HCT116 (cell line): Measurements from ENCODE around the gene SAT1. TPM values are rescaled to one million over a fixed set of nuclear protein-coding genes. Genes with fewer than 3 reads are reported as not detected.

Source experiments
- ATAC-seq: fragments of 200-7000 bp; cut with Tn5 transposase; 2 replicates; pipeline ENCODE4 v1.9.1; 2020; ENCODE audit warnings: mild to moderate bottlenecking, moderate library complexity
- BruUV-seq: library from RNA; stranded (reverse); fragments of 400-500 nt; replicated peaks from 2 replicates; lab custom pipeline; 2021; lab: Mats Ljungman, UMichigan
- CTCF ChIA-PET: fragments of 300-600 bp; sonication (Branson Sonifier 250); formaldehyde crosslinking; loops from one replicate; lab custom pipeline; 2021; ENCODE audit warnings: antibody characterized with exemption; lab: Charles Lee
- POLR2A ChIA-PET: fragments of 300-600, 350-600 bp; sonication (Branson Sonifier 250); formaldehyde crosslinking; loops from one replicate; lab custom pipeline; 2021; ENCODE audit warnings: antibody characterized with exemption; lab: Charles Lee
- RAD21 ChIA-PET, 2 experiments: fragments of 300-600 bp; sonication (Branson Sonifier 250); formaldehyde crosslinking; loops; one replicate each; lab custom pipeline; 2023; ENCODE audit warnings: low total read pairs in 2 of 2; ENCODE audit not compliant: uncharacterized antibody in 2 of 2, unreplicated experiment in 2 of 2, low non-redundant PET in 1 of 2; lab: Charles Lee
- DNase-seq: peaks from one replicate; pipeline ENCODE4 v3.0.0-alpha.2; 2010; ENCODE audit warnings: low read depth, low spot score
- H2AFZ ChIP-seq: fragments of 200-600 bp; shearing (Covaris generic), sonication (generic); 2 replicates; pipeline ENCODE4 v1.6.1; 2017; ENCODE audit warnings: low read depth, mixed run types, mixed read lengths, antibody characterized with exemption, low read length; ENCODE audit not compliant: poor library complexity, severe bottlenecking
- H3K27ac ChIP-seq: 2 replicates; pipeline ENCODE4 v1.5.1; 2012; ENCODE audit warnings: low read depth, low read length
- H3K27me3 ChIP-seq: fragments of 200-600 bp; sonication (generic); 2 replicates; pipeline ENCODE4 v1.6.1; 2016; ENCODE audit warnings: mixed run types, low read length, mixed read lengths; ENCODE audit not compliant: insufficient read depth
- H3K36me3 ChIP-seq, 2 experiments: fragments of 200-500 bp in 1 of 2; fragments of 200-600 bp in 1 of 2; sonication (Bioruptor generic) in 1 of 2; sonication (generic) in 1 of 2; 2 replicates each; pipeline versions ENCODE4 v1.5.1 to v1.6.1; 2014 to 2016; ENCODE audit warnings: low read length in 2 of 2, inconsistent platforms in 1 of 2, mixed read lengths in 1 of 2, mixed run types in 1 of 2; ENCODE audit not compliant: insufficient read depth in 2 of 2, control insufficient read depth in 1 of 2
- H3K4me1 ChIP-seq, 2 experiments: fragments of 200-600 bp in 1 of 2; sonication (generic) in 1 of 2; 2 replicates each; pipeline versions ENCODE4 v1.5.1 to v1.6.1; 2012 to 2017; ENCODE audit warnings: low read length in 2 of 2, inconsistent platforms in 1 of 2, mild to moderate bottlenecking in 1 of 2, mixed read lengths in 1 of 2, mixed run types in 1 of 2, moderate library complexity in 1 of 2; ENCODE audit not compliant: insufficient read depth in 2 of 2, control insufficient read depth in 1 of 2
- H3K4me2 ChIP-seq: fragments of 200-600 bp; sonication (generic); 2 replicates; pipeline ENCODE4 v1.6.1; 2017; ENCODE audit warnings: mixed run types, low read length, mixed read lengths
- H3K4me3 ChIP-seq, 2 experiments: fragments of 200-600 bp in 1 of 2; sonication (generic) in 1 of 2; replicated peaks in 1 of 2; 2 replicates each; pipeline ENCODE4 v1.5.1; 2011 to 2016; ENCODE audit warnings: low read length in 2 of 2, control low read depth in 1 of 2, low read depth in 1 of 2, mild to moderate bottlenecking in 1 of 2, mixed read lengths in 1 of 2, mixed run types in 1 of 2
- H3K79me2 ChIP-seq: fragments of 200-600 bp; sonication (generic); 2 replicates; pipeline ENCODE4 v1.6.1; 2017; ENCODE audit warnings: mild to moderate bottlenecking, mixed run types, low read length, moderate library complexity, mixed read lengths; ENCODE audit not compliant: insufficient read depth
- H3K9ac ChIP-seq: fragments of 200-600 bp; sonication (generic); 2 replicates; pipeline ENCODE4 v1.6.1; 2016; ENCODE audit warnings: low read length, mixed read lengths
- H3K9me2 ChIP-seq: fragments of 200-600 bp; sonication (generic), shearing (Covaris generic); 2 replicates; pipeline ENCODE4 v1.6.1; 2017; ENCODE audit warnings: mixed run types, mild to moderate bottlenecking, moderate library complexity; ENCODE audit not compliant: insufficient read depth
- H3K9me3 ChIP-seq, 2 experiments: fragments of 200-500 bp in 1 of 2; fragments of 200-600 bp in 1 of 2; sonication (Bioruptor generic) in 1 of 2; sonication (generic) in 1 of 2; 2 replicates each; pipeline ENCODE4 v1.6.1; 2014 to 2017; ENCODE audit warnings: low read length in 2 of 2, mixed read lengths in 2 of 2, inconsistent platforms in 1 of 2, low read depth in 1 of 2, mild to moderate bottlenecking in 1 of 2, mixed run types in 1 of 2, moderate library complexity in 1 of 2; ENCODE audit not compliant: control insufficient read depth in 1 of 2, insufficient read depth in 1 of 2
- H4K20me1 ChIP-seq: fragments of 200-600 bp; sonication (generic), shearing (Covaris generic); 2 replicates; pipeline ENCODE4 v1.6.1; 2017; ENCODE audit warnings: mixed run types, mild to moderate bottlenecking, moderate library complexity; ENCODE audit not compliant: insufficient read depth
- EGR1 ChIP-seq: IDR thresholded peaks from 2 replicates; pipeline ENCODE4 v1.6.1; 2012; ENCODE audit warnings: low read depth
- ELF1 ChIP-seq: IDR thresholded peaks from 2 replicates; pipeline ENCODE4 v1.6.1; 2012; ENCODE audit warnings: low read depth, borderline replicate concordance
- FOSL1 ChIP-seq: IDR thresholded peaks from 2 replicates; pipeline ENCODE4 v1.6.1; 2012; ENCODE audit warnings: low read depth
- POLR2A ChIP-seq: IDR thresholded peaks from 2 replicates; pipeline ENCODE4 v1.7.0; 2011; ENCODE audit warnings: borderline replicate concordance; ENCODE audit not compliant: insufficient read depth, insufficient read length; ENCODE audit errors: extremely low read depth
- RAD21 ChIP-seq: IDR thresholded peaks from 2 replicates; pipeline ENCODE4 v1.6.1; 2012; ENCODE audit warnings: low read depth, mild to moderate bottlenecking
- SP1 ChIP-seq: IDR thresholded peaks from 2 replicates; pipeline ENCODE4 v1.6.1; 2012; ENCODE audit warnings: low read depth
- YY1 ChIP-seq: IDR thresholded peaks from 2 replicates; pipeline ENCODE4 v1.6.1; 2011; ENCODE audit warnings: low read length, low read depth, moderate library complexity, mild to moderate bottlenecking; ENCODE audit not compliant: insufficient replicate concordance; ENCODE audit errors: extremely low read depth
- ZNF274 ChIP-seq: fragments of 200-500 bp; sonication (Bioruptor generic); IDR thresholded peaks from 2 replicates; pipeline ENCODE4 v1.6.1; 2014; ENCODE audit warnings: mild to moderate bottlenecking, low read depth, low read length, inconsistent platforms
- intact Hi-C: fragments of 100-400 bp; cut with micrococcal nuclease; formaldehyde crosslinking; loops from 2 replicates; pipeline ENCODE4 v1.10.0; 2022
- total RNA-seq: library from RNA; stranded (reverse); gene quantifications from one replicate; pipeline ENCODE4 v1.2.1, GENCODE V29; 2021; ENCODE audit not compliant: unreplicated experiment
- TF ChIP-seq, protein P1 (sequence below): IDR thresholded peaks from 2 replicates; pipeline ENCODE4 v1.6.1; 2012; ENCODE audit warnings: low read depth
- TF ChIP-seq, protein P2 (sequence below): IDR thresholded peaks from 2 replicates; pipeline ENCODE4 v1.6.1; 2012
- TF ChIP-seq, protein P3 (sequence below): IDR thresholded peaks from 2 replicates; pipeline ENCODE4 v1.6.1; 2012

SAT1 gene
- total RNA-seq, 1 experiment from 2014 or later, result 821 TPM

DNA sequence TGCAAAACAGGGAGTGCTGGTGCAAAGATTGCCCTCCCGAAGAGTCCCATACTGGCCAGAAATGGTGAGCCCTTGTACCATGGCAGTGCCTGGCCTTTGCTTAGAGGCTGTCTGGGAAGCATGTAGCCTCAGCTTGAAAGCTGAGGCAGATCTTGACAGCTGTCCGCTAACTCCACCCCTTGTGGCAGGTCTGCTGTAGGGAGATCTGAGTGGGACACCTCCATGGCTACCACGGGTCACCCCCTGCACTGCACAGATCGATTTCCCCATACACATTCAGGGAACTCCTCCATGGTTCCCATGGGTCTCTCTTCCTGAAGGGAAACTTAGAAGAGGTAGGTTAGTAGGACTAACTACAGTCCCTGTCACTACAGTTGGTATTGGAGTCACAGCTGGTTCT is 33.8 kb upstream of the SAT1 start:
- BruUV-seq, result no TSS peak
- RAD21 ChIA-PET, result no interaction called here

More for the DNA sequence above, 33.8 kb upstream of the SAT1 start:
- Histone ChIP-seq H3K36me3 (no peaks in the 10 kb centered on the region), H3K4me3 (no peak overlapping the region), H3K27ac (no peak overlapping the region), H3K79me2 (no peaks in the 10 kb centered on the region), H4K20me1 (no peaks in the 10 kb centered on the region), H3K9ac (no peak overlapping the region), H3K4me2 (no peak overlapping the region), H3K9me3 (no peaks in the 10 kb centered on the region), H3K27me3 (no peaks in the 10 kb centered on the region), H3K9me2 (no peaks in the 10 kb centered on the region), H3K4me1 (peaks cover 0 to under 1% of the 10 kb centered on the region in 2 experiments; a peak in 3 of 4 replicates), H2AFZ (no peak overlapping the region)
- intact Hi-C loops, result no loop called here
- POLR2A ChIA-PET, result no interaction called here
- TF ChIP-seq, protein P1, sequence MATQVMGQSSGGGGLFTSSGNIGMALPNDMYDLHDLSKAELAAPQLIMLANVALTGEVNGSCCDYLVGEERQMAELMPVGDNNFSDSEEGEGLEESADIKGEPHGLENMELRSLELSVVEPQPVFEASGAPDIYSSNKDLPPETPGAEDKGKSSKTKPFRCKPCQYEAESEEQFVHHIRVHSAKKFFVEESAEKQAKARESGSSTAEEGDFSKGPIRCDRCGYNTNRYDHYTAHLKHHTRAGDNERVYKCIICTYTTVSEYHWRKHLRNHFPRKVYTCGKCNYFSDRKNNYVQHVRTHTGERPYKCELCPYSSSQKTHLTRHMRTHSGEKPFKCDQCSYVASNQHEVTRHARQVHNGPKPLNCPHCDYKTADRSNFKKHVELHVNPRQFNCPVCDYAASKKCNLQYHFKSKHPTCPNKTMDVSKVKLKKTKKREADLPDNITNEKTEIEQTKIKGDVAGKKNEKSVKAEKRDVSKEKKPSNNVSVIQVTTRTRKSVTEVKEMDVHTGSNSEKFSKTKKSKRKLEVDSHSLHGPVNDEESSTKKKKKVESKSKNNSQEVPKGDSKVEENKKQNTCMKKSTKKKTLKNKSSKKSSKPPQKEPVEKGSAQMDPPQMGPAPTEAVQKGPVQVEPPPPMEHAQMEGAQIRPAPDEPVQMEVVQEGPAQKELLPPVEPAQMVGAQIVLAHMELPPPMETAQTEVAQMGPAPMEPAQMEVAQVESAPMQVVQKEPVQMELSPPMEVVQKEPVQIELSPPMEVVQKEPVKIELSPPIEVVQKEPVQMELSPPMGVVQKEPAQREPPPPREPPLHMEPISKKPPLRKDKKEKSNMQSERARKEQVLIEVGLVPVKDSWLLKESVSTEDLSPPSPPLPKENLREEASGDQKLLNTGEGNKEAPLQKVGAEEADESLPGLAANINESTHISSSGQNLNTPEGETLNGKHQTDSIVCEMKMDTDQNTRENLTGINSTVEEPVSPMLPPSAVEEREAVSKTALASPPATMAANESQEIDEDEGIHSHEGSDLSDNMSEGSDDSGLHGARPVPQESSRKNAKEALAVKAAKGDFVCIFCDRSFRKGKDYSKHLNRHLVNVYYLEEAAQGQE, result no peak
- TF ChIP-seq EGR1 (no peak), ZNF274 (no peak), YY1 (no peak), POLR2A (no peak), ELF1 (no peak), RAD21 (no peak), SP1 (no peak), FOSL1 (no peak)
- TF ChIP-seq, protein P2, sequence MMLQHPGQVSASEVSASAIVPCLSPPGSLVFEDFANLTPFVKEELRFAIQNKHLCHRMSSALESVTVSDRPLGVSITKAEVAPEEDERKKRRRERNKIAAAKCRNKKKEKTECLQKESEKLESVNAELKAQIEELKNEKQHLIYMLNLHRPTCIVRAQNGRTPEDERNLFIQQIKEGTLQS, result no peak
- TF ChIP-seq, protein P3, sequence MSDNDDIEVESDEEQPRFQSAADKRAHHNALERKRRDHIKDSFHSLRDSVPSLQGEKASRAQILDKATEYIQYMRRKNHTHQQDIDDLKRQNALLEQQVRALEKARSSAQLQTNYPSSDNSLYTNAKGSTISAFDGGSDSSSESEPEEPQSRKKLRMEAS, result no peak
- ATAC-seq (no peak), DNase-seq (no peak)
- CTCF ChIA-PET, result no interaction called here
